GM12865 (cell line): Measurements from ENCODE around the gene RAP1GAP2.
"Not testable (repeated sequence)": the region's sequence is repeated elsewhere in the genome, so short reads cannot be mapped to it uniquely, and the experiment has no call there.

Experiments used
- DNase-seq: peaks from one replicate; pipeline ENCODE4 v3.0.0; 2010; ENCODE audit warnings: low read depth
- H3K4me3 ChIP-seq: 2 replicates; pipeline ENCODE4 v1.5.1; 2011; ENCODE audit warnings: mild to moderate bottlenecking, low read depth, low read length, control low read depth
- TF ChIP-seq, protein P1 (sequence below): IDR thresholded peaks from 2 replicates; pipeline ENCODE4 v1.5.1; 2011; ENCODE audit warnings: low read length, control low read depth, low read depth, inconsistent platforms; ENCODE audit not compliant: insufficient read depth; ENCODE audit errors: missing control alignments

RAP1GAP2 gene

DNA sequence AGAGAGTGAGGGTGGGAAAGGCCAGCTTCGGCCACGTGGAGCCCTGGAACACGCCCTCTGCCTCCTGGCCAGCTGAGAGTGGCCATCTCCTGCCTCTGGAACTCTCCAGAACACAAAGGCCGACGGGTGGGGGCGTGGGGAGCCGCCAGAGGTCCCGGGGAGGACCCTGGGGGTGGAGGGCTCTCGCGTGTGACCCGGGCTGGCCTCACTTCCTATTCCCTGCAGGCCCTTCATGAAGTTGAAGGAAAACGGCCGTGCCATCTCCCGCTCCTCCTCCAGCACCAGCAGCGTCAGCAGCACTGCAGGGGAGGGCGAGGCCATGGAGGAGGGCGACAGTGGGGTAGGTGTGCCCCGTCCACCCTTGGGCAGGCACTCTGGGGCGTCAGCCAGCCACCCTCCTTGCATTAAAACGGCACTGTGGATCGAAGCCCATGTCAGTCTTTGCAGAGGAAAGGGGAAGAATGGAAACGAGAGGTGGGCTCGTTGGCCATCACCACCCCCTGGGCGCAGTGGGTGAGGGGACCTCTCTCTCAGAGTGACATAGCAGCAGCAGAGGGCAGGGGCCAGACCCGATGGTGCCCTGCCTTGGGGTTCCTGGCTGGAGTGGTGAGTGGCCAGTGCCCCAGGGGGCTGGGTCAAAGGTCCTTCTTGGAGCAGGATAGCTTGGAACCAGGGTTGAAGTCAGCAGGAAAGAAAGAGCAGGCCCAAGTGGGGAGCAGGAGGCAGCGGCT is 230.1 kb downstream of the RAP1GAP2 start:
- no peak for DNase-seq
- TF ChIP-seq, protein P1, sequence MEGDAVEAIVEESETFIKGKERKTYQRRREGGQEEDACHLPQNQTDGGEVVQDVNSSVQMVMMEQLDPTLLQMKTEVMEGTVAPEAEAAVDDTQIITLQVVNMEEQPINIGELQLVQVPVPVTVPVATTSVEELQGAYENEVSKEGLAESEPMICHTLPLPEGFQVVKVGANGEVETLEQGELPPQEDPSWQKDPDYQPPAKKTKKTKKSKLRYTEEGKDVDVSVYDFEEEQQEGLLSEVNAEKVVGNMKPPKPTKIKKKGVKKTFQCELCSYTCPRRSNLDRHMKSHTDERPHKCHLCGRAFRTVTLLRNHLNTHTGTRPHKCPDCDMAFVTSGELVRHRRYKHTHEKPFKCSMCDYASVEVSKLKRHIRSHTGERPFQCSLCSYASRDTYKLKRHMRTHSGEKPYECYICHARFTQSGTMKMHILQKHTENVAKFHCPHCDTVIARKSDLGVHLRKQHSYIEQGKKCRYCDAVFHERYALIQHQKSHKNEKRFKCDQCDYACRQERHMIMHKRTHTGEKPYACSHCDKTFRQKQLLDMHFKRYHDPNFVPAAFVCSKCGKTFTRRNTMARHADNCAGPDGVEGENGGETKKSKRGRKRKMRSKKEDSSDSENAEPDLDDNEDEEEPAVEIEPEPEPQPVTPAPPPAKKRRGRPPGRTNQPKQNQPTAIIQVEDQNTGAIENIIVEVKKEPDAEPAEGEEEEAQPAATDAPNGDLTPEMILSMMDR, result no peak
- no peak overlapping the region for H3K4me3 ChIP-seq

- H3K4me3 ChIP-seq, result no peak overlapping the region
- no peak for DNase-seq
- TF ChIP-seq, protein P1, result no peak
Measured at GRCh38 chr17:3026856-3027751, 230.9 kb downstream of the RAP1GAP2 start.

- DNase-seq, result no peak
- no peak overlapping the region for H3K4me3 ChIP-seq
- TF ChIP-seq, protein P1, result no peak
Measured at GRCh38 chr17:3027786-3028532, 231.7 kb downstream of the RAP1GAP2 start.

GRCh38 chr17:3029213-3029913 is 233.1 kb downstream of the RAP1GAP2 start:
- no peak for DNase-seq
- TF ChIP-seq, protein P1, result no peak
- H3K4me3 ChIP-seq, result no peak overlapping the region

- no peak for DNase-seq
- H3K4me3 ChIP-seq, result no peak overlapping the region
- TF ChIP-seq, protein P1, result no peak
Measured at GRCh38 chr17:3030096-3030495, 233.9 kb downstream of the RAP1GAP2 start.

DNA sequence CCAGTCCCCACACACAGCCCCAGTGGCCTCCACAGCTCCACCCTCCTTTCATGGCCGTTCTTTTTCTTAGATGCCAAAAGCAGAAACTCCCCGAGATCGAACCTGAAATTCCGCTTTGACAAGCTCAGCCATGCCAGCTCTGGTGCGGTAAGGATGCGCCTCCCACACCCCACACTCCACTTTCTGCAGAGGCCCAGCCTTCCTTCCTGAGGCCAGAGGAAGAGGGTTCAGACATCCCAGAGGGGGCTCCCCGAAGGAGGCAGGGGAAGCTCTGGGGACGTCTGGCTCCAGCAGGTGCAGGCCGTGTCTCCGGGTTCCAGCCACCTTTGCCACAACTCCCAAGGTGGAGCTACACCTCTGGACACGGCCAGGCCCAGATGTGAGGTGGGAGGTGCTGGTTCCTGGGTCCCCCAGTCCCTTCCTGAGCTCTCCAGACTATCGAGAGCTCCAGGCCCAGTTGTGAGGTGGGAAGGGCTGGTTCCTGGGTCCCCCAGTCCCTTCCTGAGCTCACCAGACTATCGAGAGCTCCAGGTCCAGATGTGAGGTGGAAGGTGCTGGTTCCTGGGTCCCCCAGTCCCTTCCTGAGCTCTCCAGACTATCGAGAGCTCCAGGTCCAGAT is 234.7 kb downstream of the RAP1GAP2 start:
- DNase-seq, H3K4me3 ChIP-seq: not testable (repeated sequence)
